ENCODE data around the gene SOX13.

DNA sequence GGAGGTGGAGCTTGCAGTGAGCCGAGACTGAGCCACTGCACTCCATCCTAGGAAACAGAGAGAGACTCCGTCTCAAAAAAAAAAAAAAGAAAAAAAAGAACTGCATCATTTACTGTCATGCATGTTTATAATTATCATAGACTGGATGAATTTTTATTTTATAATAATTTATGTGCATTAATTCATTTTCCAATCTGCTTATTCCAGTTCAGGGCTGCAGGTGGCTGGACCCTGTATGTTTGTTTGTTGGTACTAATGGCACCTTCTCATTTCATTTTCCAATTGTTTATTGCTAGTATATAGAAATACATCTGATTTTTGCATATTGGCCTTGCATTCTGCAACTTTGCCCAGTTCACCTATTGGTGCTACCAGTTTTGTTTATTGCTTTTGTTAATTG lies 19.0 kb upstream of the SOX13 start:
- TF ChIP-seq POLR2A (IDR thresholded peaks at IDR 0.05) (no peak), CTCF (IDR thresholded peaks at IDR 0.05) (no peak)
